Measurements from ENCODE around the gene POU2F1.

The POU2F1 gene

DNA sequence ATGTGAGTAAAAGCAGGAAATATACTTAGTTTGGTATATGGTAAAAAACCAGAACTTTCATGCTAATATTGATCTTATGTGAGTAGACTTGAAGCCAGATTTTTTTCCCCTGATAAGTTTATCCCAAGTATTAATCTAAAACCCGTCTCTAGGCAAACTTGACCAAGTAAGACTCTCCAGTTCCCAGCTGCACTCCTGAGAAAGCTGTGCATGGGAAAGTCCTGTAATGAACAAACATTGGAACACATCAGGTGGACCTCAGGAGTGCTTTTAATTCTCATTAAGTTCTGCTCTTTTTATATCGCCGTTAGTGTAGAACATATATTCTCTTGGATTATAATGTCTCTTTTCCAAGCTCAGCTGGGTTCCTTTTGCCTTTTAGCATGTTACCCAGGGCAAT, 192.6 kb downstream of the POU2F1 start:
- DNase-seq (ENCODE audit: low read depth in 1 of 2, low spot score in 1 of 2), result no peak

DNA sequence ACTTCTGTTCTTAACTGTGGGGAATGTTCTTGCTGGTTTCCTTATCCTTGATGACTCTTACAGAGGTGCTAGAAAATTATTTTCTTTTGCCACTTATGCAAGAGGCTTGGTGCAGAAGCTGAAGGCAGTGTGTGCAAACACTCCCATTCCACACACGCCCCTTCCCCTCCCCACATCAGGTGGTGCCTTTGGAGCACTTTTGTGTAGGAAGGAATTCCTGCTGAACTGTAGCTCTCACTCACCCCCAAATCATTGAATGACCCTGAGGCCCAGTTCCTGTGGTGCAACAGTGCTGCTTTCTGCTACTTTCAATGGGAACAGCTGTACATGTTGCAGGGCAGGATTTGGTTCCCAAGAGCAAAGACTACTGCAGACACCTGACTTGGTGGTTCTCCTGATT, 195.8 kb downstream of the POU2F1 start:
- no peak for DNase-seq (ENCODE audit: low read depth in 1 of 2, low spot score in 1 of 2)

DNA sequence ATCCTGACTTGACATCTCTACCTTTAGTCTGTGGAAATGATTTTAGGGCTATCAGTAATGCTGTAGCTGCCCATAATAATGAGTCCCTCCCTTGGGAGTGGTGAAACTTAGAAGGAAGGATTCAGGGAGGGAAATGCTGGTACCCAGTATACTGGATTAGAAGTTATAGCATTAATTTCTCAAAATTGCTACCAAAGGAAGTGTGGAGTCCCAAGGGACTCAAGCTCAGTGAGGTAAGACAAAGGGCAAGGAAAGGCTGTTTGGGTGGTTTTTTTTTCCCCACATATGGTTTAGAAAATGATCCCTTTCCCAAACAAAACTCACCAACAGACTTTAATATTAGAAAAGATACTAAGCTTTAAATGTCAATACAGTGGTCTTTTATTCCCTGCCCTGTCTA, 197.7 kb downstream of the POU2F1 start:
- DNase-seq (ENCODE audit: low read depth in 1 of 2, low spot score in 1 of 2), result no peak

DNA sequence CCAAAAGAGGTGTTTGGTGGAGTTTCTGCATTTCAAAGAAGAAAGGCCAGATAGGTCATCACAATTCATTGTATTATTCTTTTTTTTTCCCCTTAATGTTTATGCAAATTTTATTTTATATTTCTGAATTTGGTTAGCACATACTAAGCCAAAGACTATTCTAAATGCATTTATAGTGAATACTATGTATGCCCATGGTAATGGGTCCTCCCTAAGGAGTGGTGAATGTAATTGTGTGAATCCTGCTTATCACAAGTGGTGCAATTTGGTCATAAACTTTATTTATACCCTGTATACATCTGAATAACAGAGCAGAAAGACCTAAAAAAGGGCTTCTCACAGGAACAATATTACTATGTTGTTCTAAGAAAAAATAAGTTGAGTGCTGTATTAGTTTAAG, 198.6 kb downstream of the POU2F1 start:
- no peak for DNase-seq (ENCODE audit: low read depth in 1 of 2, low spot score in 1 of 2)

DNA sequence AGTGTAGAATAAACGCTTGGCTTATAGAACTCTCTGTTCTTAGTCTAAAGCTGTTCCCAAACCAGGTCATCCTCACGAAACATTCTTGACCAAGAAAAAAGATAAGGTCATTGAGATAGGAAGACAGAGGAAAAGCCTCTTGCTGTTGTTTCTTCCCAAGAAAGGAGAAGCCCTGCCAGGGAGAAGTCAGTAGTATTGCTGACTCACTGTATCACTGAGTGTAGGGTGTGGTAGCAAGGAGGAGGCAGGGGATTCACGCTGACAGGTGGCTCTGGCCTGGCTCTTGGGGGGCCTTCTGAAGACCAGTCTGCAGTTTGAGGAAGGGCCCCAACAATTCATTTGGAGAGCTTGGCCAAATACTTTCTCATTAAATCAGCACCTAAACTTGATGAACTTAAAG, 199.8 kb downstream of the POU2F1 start:
- DNase-seq (ENCODE audit: low read depth in 1 of 2, low spot score in 1 of 2), result no peak

DNA sequence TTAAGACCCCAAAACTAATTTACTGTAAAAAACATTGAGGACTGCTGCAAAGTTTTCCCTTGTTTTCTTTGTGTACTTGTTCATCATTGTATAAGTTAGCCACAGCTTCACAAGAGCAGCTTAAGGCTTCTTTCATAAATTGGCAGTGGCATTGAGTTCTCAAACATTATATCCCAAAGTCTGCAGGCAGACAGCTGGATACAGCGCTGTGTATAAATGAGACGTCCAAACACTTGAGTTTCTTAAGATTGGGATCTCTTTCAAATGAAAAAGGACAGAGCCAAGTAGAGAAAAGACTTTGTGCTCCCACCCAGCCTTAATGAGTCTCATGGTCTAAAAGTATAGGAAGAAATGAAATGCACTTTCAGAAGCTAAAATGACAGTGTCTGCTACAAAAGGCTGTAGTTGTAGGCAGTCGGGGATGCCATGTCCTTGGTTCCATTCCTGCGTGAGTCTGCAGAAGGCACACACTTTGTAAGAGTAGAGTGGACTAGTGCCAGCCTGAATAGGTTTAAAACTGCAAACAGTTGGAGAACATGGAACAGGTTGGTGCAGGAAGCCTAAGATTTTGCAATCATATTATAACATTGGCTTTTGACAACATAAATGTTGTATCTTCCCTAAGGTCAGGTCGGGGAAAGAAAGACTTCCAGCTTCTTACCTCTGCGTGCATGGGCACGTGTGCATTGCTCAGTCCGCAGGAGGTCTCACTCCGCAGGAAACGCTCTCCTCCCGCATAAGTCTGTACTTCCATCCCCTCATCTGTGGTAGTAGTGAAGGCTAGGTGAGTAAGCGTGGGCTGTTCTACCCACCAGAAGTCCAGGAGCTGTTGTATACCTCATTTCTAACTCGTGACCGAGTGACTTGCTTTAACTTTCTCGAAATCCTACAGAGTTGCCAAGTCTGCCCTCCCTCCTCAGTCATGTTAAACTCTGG, 203.3 kb downstream of the POU2F1 start:
- DNase-seq (ENCODE audit: low read depth in 1 of 2, low spot score in 1 of 2), result no peak

DNA sequence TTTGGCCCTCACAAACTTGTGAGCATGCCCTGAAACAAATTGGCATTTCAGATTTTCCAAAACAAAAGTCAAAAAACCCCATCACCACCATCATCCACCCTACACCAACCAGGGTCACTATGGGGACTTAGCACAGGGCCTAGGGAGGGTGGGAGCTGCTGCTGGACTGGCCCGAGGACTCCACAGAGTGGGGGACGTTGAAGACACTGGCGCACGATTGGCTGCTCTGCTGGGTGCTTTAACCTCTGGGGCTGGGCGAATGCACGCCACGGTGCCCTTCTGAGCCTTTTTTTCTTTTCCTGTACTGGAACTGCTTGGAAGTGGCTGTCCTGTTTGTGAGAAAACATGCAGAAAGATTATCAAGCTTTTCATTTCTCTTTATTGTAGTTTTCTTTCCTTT, 204.8 kb downstream of the POU2F1 start:
- no peak for DNase-seq (ENCODE audit: low read depth in 1 of 2, low spot score in 1 of 2)

DNA sequence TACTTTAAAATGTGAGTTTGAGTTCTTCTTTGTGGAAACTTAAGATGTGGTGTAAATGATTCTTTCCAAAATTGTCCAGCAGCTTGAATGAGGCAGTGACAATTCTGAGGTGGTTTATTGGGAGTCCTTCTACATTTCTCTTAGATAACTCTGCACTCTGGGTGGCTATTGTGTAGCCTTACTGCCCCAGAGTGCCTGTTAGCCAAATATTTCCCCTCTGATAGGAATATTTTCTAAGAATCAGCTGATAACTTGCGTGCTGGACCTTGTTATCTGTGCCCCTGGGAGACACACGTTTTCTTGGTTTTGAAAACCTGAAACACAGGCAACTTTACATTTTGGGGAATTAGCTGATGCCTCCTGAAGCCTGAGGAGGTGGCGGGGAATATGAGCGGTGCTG, 206.0 kb downstream of the POU2F1 start:
- no peak for DNase-seq (ENCODE audit: low read depth in 1 of 2, low spot score in 1 of 2)

DNA sequence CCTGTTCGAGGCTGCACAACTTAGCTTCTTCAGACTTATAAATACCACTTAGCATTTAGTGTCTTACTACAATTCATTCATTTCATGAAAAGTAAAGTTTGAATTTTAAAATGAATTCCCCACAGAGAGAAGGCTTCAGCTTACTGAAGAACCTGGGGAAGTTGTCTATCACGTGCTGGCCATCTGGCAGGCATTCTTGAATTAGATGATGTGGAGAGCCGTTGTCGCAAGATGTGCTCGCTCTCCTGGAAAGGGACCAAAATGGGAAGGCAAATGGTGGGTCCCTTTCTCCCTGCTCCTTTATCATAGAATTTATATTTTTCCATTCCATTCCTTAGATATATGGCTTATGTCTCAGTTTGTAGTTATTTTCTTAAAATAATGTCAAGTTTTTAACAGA, 207.2 kb downstream of the POU2F1 start:
- DNase-seq (ENCODE audit: low read depth in 1 of 2, low spot score in 1 of 2), result no peak

DNA sequence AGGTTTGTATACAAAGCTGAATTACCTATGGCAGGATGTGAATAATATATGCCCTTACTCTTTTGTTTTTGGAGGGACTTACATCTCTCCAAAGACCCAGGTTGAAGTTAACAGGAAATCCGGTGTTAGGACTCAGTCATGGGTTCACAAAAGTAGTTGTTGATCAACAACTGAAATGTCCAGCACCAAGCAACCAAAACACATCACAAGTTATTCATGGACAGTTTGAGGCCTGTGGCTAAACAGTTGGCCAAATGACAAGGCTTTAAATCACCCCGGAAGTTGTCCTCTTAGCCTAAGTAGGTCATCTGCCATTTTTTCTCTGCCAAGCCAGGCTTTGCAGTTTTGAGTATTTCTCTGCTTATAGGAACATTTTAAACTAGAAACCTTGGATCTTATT, 207.7 kb downstream of the POU2F1 start:
- DNase-seq (ENCODE audit: low read depth in 1 of 2, low spot score in 1 of 2), result no peak

DNA sequence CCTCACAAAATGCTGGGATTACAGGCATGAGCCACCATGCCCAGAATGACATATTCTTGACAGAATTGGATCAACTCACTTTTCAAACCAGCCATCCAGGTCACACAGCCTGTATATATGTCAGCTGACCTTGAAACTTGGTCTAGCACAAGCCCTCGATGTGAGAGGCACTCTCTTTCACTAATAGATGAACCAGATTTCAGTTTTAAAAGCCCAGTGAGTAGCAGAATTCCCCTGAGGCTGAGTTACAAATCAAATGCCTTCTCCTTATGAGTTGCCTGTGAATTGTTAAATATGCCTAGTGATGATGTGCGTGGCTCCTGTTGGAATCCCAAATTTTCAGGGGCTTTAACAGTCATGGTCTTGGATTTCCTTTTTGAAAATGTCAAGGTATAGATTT, 208.9 kb downstream of the POU2F1 start:
- DNase-seq (ENCODE audit: low read depth in 1 of 2, low spot score in 1 of 2), result no peak

DNA sequence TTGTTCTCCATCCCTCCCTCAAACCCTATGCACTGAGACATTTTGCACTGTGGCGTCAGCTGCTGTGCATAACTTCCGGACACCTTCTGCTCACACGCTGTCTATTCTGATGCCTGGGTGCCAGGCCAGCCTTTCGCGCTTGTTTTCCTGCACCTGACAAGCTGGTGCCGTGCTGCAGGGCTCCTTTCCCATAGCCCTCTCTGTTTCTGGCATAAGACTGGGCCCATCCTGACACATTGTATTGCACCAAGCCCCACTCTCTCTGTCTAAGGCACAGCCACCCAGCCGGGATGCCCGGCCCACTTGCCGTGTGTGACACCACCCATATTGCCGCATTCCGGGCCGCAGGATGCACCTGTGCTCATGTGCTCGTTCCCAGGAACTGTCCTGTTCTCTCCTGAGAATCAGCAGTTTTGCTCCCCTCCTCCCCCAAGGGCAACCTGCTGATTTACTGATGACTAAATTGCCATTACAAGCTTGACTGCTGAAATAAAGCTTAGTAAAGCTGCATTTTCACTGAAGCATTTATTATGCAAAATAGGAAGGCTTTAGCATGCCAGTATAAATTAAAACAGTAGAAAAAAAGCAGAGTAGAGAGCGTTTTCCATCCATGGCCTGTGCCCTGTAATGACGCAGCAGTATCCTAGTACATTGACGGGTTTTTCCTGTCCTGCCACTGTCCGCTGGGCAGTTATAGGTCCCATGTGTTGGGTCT, 209.6 kb downstream of the POU2F1 start:
- no peak for DNase-seq (ENCODE audit: low read depth in 1 of 2, low spot score in 1 of 2)

DNA sequence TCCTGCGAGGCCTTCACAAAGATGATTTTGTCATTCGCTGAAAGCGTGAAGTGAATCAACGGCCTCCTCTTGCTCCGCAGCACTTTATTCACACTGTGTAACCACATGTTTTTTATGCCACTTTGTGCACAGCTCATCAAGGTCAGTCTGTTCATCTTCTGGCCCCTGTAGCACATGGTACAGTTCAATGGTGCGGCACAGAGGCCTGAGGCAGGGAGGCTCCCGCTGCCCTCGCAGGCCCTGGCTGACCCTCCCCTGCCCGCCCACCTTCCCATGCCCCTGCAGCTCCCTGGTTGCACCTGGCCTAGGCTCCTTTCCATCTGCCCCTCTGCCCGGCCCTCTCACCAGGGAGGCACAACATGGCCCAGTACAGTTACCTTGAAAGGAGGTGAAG, 210.2 kb downstream of the POU2F1 start:
- no peak for DNase-seq (ENCODE audit: low read depth in 1 of 2, low spot score in 1 of 2)

DNA sequence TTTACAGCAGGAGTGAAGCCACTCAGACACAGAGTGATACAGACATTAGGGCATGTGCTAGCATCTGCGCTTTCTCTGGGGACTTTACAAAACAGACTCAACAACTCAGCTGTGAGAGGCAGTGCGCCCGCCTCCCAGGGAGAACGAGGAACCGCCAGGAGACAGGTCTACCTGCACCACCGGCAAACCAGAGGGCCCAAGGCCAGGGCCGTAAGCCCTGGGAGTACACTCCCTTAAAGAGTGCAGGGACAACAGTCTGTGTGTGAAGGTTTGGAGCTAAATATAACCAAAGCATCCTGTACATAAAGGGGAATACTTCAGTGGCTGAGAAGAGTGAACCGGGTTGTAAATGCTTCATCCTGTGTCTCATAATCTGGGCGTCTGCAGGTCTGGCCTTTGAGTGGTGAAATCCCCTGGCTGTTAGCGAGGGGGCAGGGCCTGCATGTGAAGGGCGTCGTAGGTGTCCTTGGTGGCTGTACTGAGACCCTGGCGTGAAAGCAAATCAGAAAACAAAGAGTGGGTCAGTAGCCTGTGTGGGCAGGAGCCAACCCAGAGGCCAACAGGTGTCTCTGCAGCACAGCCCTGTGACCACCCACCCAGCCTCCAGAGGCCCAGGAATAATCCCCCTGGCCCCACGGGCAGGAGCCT, 210.7 kb downstream of the POU2F1 start:
- DNase-seq (ENCODE audit: low read depth in 1 of 2, low spot score in 1 of 2), result no peak

DNA sequence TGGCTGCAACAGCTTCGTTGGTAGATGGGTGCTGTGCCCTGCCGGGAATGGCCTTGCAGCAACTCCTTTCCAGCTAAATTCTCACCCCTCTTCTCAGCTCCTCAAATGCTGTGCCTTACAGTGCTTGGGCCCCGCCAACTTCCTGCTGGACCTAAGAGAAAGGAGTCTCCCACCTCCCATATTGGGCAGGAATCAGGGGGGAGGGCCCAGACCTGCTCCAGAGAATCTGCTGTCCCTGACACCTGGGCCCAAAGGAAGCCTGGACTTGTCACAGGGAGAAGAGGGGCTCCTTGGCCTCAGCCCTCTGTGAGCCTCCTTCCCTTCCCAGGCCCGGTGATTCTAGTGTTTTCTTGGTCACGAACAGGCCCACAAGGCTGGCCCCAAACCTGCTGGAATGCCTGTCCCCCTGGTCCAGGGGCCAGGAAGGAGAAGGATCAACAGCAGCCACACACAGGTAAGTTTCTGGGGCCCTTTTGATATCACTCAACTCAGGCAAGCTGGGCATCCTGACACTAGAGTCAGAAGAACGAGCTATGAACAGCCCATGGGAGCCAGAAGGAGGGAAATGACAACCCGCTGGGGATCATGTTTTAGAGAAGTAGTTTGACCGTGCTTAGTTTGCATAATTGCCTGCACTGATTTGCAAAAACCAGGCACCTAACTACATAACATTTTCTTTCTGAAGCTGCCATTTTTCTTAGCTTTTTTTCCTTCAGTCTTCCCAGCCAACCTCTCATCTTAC, 211.4 kb downstream of the POU2F1 start:
- DNase-seq (ENCODE audit: low read depth in 1 of 2, low spot score in 1 of 2), result no peak

DNA sequence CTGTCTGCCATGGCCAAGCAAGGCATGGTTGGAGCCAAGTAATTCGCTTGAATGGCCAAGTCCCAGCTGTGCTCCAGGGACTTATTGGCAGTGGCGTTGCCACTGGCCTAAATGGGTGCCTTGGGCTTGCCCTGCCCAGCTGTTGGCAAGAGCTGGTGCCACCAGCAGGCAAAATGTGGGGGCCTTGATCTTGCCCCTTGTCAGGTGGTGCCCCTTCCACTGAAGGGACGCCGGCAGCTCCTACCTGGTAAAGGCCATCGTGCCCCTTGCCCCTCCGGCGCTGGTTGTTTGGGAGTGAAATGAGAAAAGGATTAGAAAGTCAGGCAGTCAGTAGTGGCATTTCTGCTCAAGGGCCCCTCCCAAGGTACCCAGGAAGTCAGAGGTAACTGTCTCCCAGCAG, 212.1 kb downstream of the POU2F1 start:
- DNase-seq (ENCODE audit: low read depth in 1 of 2, low spot score in 1 of 2), result no peak

DNA sequence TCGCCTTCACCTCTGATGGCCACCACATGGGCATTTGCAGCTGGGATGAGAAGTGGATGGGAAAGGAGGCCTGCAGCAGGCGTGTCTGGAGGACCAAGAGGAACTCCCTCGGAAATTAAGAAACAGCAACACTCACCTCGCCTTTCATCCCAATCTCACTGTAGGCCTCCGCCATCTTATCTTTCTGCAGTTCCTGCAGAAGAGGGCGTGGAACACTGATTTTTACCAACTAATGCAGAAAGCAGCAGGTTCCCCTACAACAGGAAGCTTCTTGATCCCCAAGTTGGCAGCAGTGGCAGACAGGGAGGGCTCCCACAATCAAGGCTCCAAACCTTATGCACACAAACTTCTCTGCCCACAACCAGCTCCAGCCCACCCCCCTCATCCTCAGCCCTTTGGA, 213.2 kb downstream of the POU2F1 start:
- DNase-seq (ENCODE audit: low read depth in 1 of 2, low spot score in 1 of 2), result no peak

DNA sequence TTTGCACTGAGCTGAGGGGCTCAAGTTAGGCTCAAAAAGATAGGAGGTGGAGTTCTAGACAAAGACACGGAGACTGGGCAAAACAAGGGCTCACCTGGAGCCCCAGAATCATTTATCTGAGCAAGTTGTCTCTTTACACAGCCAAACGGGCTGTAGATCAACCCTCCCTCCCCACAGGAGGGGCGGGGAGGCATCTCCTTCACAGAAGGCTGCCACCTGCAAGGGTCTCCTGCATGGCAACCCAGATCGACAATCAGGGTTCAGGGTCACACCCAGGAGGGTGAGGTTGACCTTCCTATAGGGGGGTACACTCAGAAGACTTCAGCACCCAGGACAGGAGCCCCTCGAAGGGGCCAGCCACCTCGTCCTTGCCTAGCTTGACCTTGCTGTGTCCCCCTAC, 213.6 kb downstream of the POU2F1 start:
- no peak for DNase-seq (ENCODE audit: low read depth in 1 of 2, low spot score in 1 of 2)

DNA sequence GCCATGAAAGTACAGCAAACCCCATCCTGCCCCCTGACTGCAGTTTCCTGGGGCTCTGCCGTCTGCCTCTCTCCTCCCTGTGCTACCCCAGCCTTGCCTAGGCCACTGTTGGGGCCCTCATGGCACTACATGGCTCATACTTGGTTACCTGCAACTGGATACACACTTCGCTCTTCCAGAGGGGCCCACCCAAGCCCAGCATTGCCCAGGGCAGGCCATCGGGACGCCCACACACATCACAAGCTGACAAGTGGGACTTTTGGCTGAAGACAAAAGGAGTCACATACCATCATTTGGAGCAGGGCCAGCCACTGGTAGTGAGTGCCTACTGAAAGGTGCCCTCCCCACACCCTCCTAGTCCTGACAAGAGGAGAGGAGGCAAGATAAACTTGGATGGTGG, 214.8 kb downstream of the POU2F1 start:
- no peak for DNase-seq (ENCODE audit: low read depth in 1 of 2, low spot score in 1 of 2)

DNA sequence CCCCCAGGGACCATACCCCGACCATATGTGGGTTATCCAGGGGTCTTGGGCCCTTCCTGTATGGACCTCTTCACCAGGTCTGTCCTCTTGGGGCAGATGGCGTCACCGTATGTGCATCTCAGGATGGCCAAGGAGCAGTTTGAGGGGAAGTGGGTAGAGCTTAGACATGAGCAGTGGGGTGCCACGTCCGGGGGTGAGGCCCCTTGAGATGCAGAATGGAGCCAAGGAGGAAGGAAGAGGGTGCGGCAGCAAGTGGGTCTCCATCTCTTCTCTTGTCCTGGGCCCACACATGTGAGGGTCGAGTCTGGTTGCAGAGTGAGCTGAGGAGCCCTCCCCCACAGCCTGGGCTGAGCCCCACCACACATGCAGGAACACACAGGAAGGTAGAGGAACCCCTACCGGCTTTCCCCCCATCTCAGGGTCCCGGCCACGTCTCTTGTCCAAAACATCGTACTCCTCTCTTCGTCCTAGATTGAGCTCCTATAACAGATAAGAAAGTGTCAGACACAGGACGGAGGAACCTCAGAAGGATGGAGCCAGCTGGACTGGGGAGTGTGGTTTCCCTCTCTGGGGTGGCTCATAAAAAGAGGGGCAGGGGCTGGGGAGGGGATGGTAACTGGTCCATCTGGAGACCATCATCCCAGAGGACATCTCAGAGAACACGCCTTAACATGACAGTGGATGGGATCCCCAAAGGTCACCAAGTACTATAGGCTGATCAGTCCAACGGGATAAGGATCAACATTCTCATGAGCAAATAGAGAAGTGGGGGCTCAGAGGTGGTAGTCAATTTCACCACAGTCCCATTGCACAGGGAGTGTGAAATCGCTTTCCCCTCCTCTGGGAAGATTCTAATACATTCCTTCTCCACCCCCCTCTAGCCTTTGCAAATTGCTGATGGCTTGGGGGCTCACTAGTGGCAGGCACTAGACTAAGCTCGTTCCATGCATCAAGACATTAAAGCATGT, 217.8 kb downstream of the POU2F1 start:
- no peak for DNase-seq (ENCODE audit: low read depth in 1 of 2, low spot score in 1 of 2)

All from activated CD4-positive, alpha-beta T cell treated with anti-CD3 and anti-CD28 coated beads, Interleukin-2, amount 50 U/mL, for 24 hours (primary cell).